Measurements from ENCODE around the gene GALNS. TPM values are rescaled to one million over a fixed set of nuclear protein-coding genes. Genes with fewer than 3 reads are reported as not detected.

The GALNS gene
- total and polyA plus RNA-seq, 2 experiments from 2014 or later = 9.7 to 18.8 TPM

GRCh38 chr16:88868974-88869672, 12.4 kb upstream of the GALNS start:
- TF ChIP-seq POLR2AphosphoS5 (IDR thresholded peaks at IDR 0.05; ENCODE audit: low read depth) (no peak), ZNF331 (CRISPR knock-in tag; IDR thresholded peaks at IDR 0.05; ENCODE audit: low read depth) (no peak), EZH2phosphoT487 (IDR thresholded peaks at IDR 0.05; ENCODE audit: unreplicated experiment) (no peak), JUNB (IDR thresholded peaks at IDR 0.05; ENCODE audit: unreplicated experiment) (no peak), CREB1 (CRISPR knock-in tag; IDR thresholded peaks at IDR 0.05; ENCODE audit: low read depth) (no peak), NANOG (IDR thresholded peaks at IDR 0.05; ENCODE audit: borderline replicate concordance) (no peak), EZH2 (IDR thresholded peaks at IDR 0.05; ENCODE audit: low read depth, unreplicated experiment) (no peak), ETS1 (IDR thresholded peaks at IDR 0.05) (no peak), REST (IDR thresholded peaks at IDR 0.05; ENCODE audit: unreplicated experiment) (no peak), STAT1 (IDR thresholded peaks at IDR 0.05; ENCODE audit: unreplicated experiment) (no peak), ZNF462 (CRISPR knock-in tag; IDR thresholded peaks at IDR 0.05) (no peak), CTCF (conservative IDR thresholded peaks at IDR 0.05; ENCODE audit: low read depth in 2 of 2) (no peak), ZNF114 (CRISPR knock-in tag; IDR thresholded peaks at IDR 0.05) (no peak)
- H3K27me3 Mint-ChIP-seq (ENCODE audit: insufficient read depth, low read depth, poor library complexity) = peaks cover 5% of the 10 kb centered on the region
- ATAC-seq (no peak), DNase-seq (ENCODE audit: low spot score) (no peak)
- H3K27ac Mint-ChIP-seq = no peak overlapping the region
- Histone ChIP-seq H3K27ac (ENCODE audit: low read depth) (no peak overlapping the region), H3K4me2 (no peak overlapping the region), H3K4me3 (no peak overlapping the region), H2AFZ (no peak overlapping the region), H3K4me1 (ENCODE audit: insufficient read depth) (no peaks in the 10 kb centered on the region), H3K79me2 (replicated peaks; ENCODE audit: insufficient read depth) (no peaks in the 10 kb centered on the region), H3K9me2 (ENCODE audit: insufficient read depth) (no peaks in the 10 kb centered on the region), H4K20me1 (replicated peaks; ENCODE audit: insufficient read depth) (no peaks in the 10 kb centered on the region), H3K36me3 (ENCODE audit: insufficient read depth) (no peaks in the 10 kb centered on the region), H3K27me3 (ENCODE audit: insufficient read depth) (no peaks in the 10 kb centered on the region), H3F3A (replicated peaks; ENCODE audit: low read depth) (no peaks in the 10 kb centered on the region)
- no peak overlapping the region for H3K4me3 Mint-ChIP-seq
- H3K9me3 Mint-ChIP-seq = no peaks in the 10 kb centered on the region
- H3K4me1 Mint-ChIP-seq = no peaks in the 10 kb centered on the region
- no peaks in the 10 kb centered on the region for H3K36me3 Mint-ChIP-seq (ENCODE audit: low read depth)

Measured in GM23338 (cell line).